GM12892 (cell line): ENCODE measurements around the gene HNRNPUL1.

Experiments
- POLR2A ChIP-seq: IDR thresholded peaks from 2 replicates; pipeline ENCODE4 v1.6.1; 2011; ENCODE audit warnings: low read depth, low read length, control low read depth
- POLR2AphosphoS5 ChIP-seq: IDR thresholded peaks from 2 replicates; pipeline ENCODE4 v1.6.1; 2011; ENCODE audit warnings: low read depth, low read length, control low read depth
- TAF1 ChIP-seq: IDR thresholded peaks from 2 replicates; pipeline ENCODE4 v1.6.1; 2011; ENCODE audit warnings: low read depth, mild to moderate bottlenecking, control low read depth, low read length, borderline replicate concordance

GRCh38 chr19:41253660-41254059 lies 10.5 kb upstream of the HNRNPUL1 start:
- TF ChIP-seq POLR2AphosphoS5 (no peak), TAF1 (no peak), POLR2A (no peak)
